ENCODE data around the gene UCP2.
A peak's percentile ranks its signal among the peaks of the same experiment; 100 is the strongest.
"Not testable (repeated sequence)": the region's sequence is repeated elsewhere in the genome, so short reads cannot be mapped to it uniquely, and the experiment has no call there.

Gene UCP2

GRCh38 chr11:73942010-73942409 lies 40.6 kb downstream of the UCP2 start:
- no peak for DNase-seq (ENCODE audit: low spot score)

- no peak for DNase-seq (ENCODE audit: low spot score)
Observed at GRCh38 chr11:73940801-73941570, 41.7 kb downstream of the UCP2 start.

GRCh38 chr11:73939096-73939495 lies 43.5 kb downstream of the UCP2 start:
- no peak for DNase-seq (ENCODE audit: low spot score)

GRCh38 chr11:73936047-73936446 lies 46.6 kb downstream of the UCP2 start:
- not testable (repeated sequence) for DNase-seq (ENCODE audit: low spot score)

GRCh38 chr11:73932781-73933180 lies 49.9 kb downstream of the UCP2 start:
- DNase-seq (ENCODE audit: low spot score): no peak

GRCh38 chr11:73931951-73932350 lies 50.7 kb downstream of the UCP2 start:
- no peak for DNase-seq (ENCODE audit: low spot score)

GRCh38 chr11:73931039-73931645 lies 51.5 kb downstream of the UCP2 start:
- DNase-seq (ENCODE audit: low spot score): peak; percentile 57

GRCh38 chr11:73929388-73929787 lies 53.3 kb downstream of the UCP2 start:
- no peak for DNase-seq (ENCODE audit: low spot score)
